Liver (tissue), 9 donors: ENCODE data around the gene CAPN7. TPM values are rescaled to one million over a fixed set of nuclear protein-coding genes. Genes with fewer than 3 reads are reported as not detected.

Source experiments
- DNase-seq: peaks from one replicate; pipeline ENCODE4 v3.0.0-alpha.2; 2017; ENCODE audit warnings: low spot score
- H3K27ac ChIP-seq, 2 donors: one replicate each; pipeline ENCODE4 v1.7.0; 2013; ENCODE audit warnings: inconsistent platforms in 2 of 2, low read length in 2 of 2, control low read depth in 1 of 2, low read depth in 1 of 2, mild to moderate bottlenecking in 1 of 2
- H3K27me3 ChIP-seq, 4 donors: one replicate each; pipeline versions ENCODE4 v1.6.1 to v1.7.0; 2013; ENCODE audit warnings: low read length in 3 of 4, inconsistent platforms in 1 of 4, mild to moderate bottlenecking in 1 of 4, moderate library complexity in 1 of 4; ENCODE audit not compliant: control insufficient read depth in 4 of 4, insufficient read depth in 4 of 4
- H3K36me3 ChIP-seq, 4 donors: one replicate each; pipeline versions ENCODE4 v1.6.1 to v1.7.0; 2013; ENCODE audit warnings: low read length in 3 of 4, mild to moderate bottlenecking in 3 of 4, low read depth in 1 of 4, moderate library complexity in 1 of 4; ENCODE audit not compliant: control insufficient read depth in 4 of 4, insufficient read depth in 3 of 4
- H3K4me1 ChIP-seq, 4 donors: one replicate each; pipeline versions ENCODE4 v1.6.1 to v1.7.0; 2013; ENCODE audit warnings: low read length in 3 of 4, mild to moderate bottlenecking in 3 of 4, moderate library complexity in 1 of 4; ENCODE audit not compliant: control insufficient read depth in 4 of 4, insufficient read depth in 4 of 4
- H3K4me3 ChIP-seq, 3 donors: one replicate each; pipeline versions ENCODE4 v1.6.1 to v1.7.0; 2013; ENCODE audit warnings: low read length in 3 of 3, control low read depth in 1 of 3, low read depth in 1 of 3, mild to moderate bottlenecking in 1 of 3
- H3K9ac ChIP-seq, 2 donors: one replicate each; pipeline ENCODE4 v1.7.0; 2013; ENCODE audit warnings: low read length in 2 of 2, mild to moderate bottlenecking in 2 of 2, moderate library complexity in 2 of 2, control low read depth in 1 of 2, low read depth in 1 of 2
- H3K9me3 ChIP-seq, 4 donors: one replicate each; pipeline versions ENCODE4 v1.6.1 to v1.7.0; 2013; ENCODE audit warnings: low read length in 3 of 4; ENCODE audit not compliant: control insufficient read depth in 4 of 4
- EGR1 ChIP-seq, 2 donors: IDR thresholded peaks; 2 replicates each; pipeline ENCODE4 v1.6.1; 2016 to 2018; ENCODE audit warnings: antibody characterized with exemption in 2 of 2, low read depth in 2 of 2
- FOXA2 ChIP-seq: IDR thresholded peaks from 2 replicates; pipeline ENCODE4 v1.6.1; 2016; ENCODE audit warnings: antibody characterized with exemption
- GABPA ChIP-seq, 2 donors: IDR thresholded peaks in 1 of 2; conservative IDR thresholded peaks in 1 of 2; 2 replicates each; pipeline ENCODE4 v1.6.1; 2016; ENCODE audit warnings: antibody characterized with exemption in 2 of 2, mild to moderate bottlenecking in 1 of 2, moderate library complexity in 1 of 2
- HNF4A ChIP-seq, 2 donors: conservative IDR thresholded peaks; 2 replicates each; pipeline ENCODE4 v1.6.1; 2016; ENCODE audit warnings: antibody characterized with exemption in 2 of 2, mild to moderate bottlenecking in 2 of 2
- HNF4G ChIP-seq: IDR thresholded peaks from 2 replicates; pipeline ENCODE4 v1.6.1; 2016; ENCODE audit warnings: antibody characterized with exemption
- JUND ChIP-seq, 2 donors: IDR thresholded peaks; 2 replicates each; pipeline ENCODE4 v1.6.1; 2016; ENCODE audit warnings: antibody characterized with exemption in 2 of 2
- NR2F2 ChIP-seq: IDR thresholded peaks from 2 replicates; pipeline ENCODE4 v1.6.1; 2016; ENCODE audit warnings: antibody characterized with exemption
- RAD21 ChIP-seq, 2 donors: IDR thresholded peaks; 2 replicates each; pipeline ENCODE4 v1.6.1; 2016; ENCODE audit warnings: antibody characterized with exemption in 2 of 2, mild to moderate bottlenecking in 2 of 2
- RXRA ChIP-seq, 2 donors: IDR thresholded peaks; 2 replicates each; pipeline ENCODE4 v1.6.1; 2017 to 2018; ENCODE audit warnings: antibody characterized with exemption in 2 of 2, mild to moderate bottlenecking in 1 of 2
- SP1 ChIP-seq: IDR thresholded peaks from 2 replicates; pipeline ENCODE4 v1.6.1; 2018; ENCODE audit warnings: antibody characterized with exemption, mild to moderate bottlenecking
- TAF1 ChIP-seq: conservative IDR thresholded peaks from 2 replicates; pipeline ENCODE4 v1.6.1; 2016; ENCODE audit warnings: antibody characterized with exemption, mild to moderate bottlenecking
- YY1 ChIP-seq: IDR thresholded peaks from 2 replicates; pipeline ENCODE4 v1.6.1; 2016; ENCODE audit warnings: antibody characterized with exemption, mild to moderate bottlenecking
- WGBS: extraction: QIAGEN DNeasy Blood & Tissue Kit; methylation state at CpG from one replicate; pipeline ENCODE4 v1.1.7; 2013; 5-methylcytosine and 5-hydroxymethylcytosine counted together
- polyA plus RNA-seq, 2 donors: library from polyadenylated mRNA; stranded (reverse) in 1 of 2; unstranded in 1 of 2; fragments of 200-250 nt in 1 of 2; fragments of >200 nt in 1 of 2; fragmentation: Nextera tagmentation in 1 of 2; extraction: Ambion mirVana in 1 of 2; gene quantifications; one replicate each; pipeline versions ENCODE4 v1.2.1 to v1.2.3, GENCODE V29; 2013 to 2015
- total RNA-seq, 2 donors: library from RNA; depleted of rRNA; stranded (reverse); fragments of >200 nt; gene quantifications; one replicate each; pipeline ENCODE4 v1.2.3, GENCODE V29; 2014
- TF ChIP-seq, protein P1 (sequence below): IDR thresholded peaks from 2 replicates; pipeline ENCODE4 v1.6.1; 2016; ENCODE audit warnings: antibody characterized with exemption, mild to moderate bottlenecking
- TF ChIP-seq, protein P2 (sequence below): IDR thresholded peaks from 2 replicates; pipeline ENCODE4 v1.6.1; 2016; ENCODE audit warnings: antibody characterized with exemption
- TF ChIP-seq, protein P3 (sequence below): fragments of 150-350 bp; IDR thresholded peaks from 2 replicates; pipeline ENCODE4 v1.5.1; 2017; ENCODE audit warnings: improper control_type of control experiment, low read depth, low read length; ENCODE audit not compliant: missing input control
- TF ChIP-seq, protein P4 (sequence below): IDR thresholded peaks from 2 replicates; pipeline ENCODE4 v1.6.1; 2016; ENCODE audit warnings: antibody characterized with exemption
- donor health status: healthy.
- donor health status: healthy.
- donor health status: healthy.
- donor health status: healthy.
- donor health status: healthy.

CAPN7 gene
- total and polyA plus RNA-seq, 4 donors = 9.5 to 41.9 (median 17.9) TPM

DNA sequence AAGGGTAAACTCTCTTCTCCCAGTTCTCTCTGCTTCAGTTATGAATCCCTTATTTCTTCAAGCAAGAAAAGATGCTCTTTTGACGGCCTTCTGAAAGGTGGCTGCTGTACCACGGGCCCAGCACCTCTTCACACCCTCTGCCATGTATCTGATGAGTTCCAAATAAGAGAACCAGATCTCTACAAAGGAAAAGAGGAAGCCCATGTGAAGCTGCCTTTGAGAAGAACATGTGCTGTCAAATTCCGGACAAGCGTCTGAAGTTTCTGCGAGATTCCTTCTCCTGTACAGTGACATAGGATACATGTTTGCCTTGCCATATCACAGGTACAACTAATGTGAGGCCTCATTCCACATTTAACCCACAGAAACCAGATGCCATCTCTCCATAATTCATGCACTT is 67.2 kb downstream of the CAPN7 start (continued):
- TF ChIP-seq, protein P1, sequence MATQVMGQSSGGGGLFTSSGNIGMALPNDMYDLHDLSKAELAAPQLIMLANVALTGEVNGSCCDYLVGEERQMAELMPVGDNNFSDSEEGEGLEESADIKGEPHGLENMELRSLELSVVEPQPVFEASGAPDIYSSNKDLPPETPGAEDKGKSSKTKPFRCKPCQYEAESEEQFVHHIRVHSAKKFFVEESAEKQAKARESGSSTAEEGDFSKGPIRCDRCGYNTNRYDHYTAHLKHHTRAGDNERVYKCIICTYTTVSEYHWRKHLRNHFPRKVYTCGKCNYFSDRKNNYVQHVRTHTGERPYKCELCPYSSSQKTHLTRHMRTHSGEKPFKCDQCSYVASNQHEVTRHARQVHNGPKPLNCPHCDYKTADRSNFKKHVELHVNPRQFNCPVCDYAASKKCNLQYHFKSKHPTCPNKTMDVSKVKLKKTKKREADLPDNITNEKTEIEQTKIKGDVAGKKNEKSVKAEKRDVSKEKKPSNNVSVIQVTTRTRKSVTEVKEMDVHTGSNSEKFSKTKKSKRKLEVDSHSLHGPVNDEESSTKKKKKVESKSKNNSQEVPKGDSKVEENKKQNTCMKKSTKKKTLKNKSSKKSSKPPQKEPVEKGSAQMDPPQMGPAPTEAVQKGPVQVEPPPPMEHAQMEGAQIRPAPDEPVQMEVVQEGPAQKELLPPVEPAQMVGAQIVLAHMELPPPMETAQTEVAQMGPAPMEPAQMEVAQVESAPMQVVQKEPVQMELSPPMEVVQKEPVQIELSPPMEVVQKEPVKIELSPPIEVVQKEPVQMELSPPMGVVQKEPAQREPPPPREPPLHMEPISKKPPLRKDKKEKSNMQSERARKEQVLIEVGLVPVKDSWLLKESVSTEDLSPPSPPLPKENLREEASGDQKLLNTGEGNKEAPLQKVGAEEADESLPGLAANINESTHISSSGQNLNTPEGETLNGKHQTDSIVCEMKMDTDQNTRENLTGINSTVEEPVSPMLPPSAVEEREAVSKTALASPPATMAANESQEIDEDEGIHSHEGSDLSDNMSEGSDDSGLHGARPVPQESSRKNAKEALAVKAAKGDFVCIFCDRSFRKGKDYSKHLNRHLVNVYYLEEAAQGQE = no peak

DNA sequence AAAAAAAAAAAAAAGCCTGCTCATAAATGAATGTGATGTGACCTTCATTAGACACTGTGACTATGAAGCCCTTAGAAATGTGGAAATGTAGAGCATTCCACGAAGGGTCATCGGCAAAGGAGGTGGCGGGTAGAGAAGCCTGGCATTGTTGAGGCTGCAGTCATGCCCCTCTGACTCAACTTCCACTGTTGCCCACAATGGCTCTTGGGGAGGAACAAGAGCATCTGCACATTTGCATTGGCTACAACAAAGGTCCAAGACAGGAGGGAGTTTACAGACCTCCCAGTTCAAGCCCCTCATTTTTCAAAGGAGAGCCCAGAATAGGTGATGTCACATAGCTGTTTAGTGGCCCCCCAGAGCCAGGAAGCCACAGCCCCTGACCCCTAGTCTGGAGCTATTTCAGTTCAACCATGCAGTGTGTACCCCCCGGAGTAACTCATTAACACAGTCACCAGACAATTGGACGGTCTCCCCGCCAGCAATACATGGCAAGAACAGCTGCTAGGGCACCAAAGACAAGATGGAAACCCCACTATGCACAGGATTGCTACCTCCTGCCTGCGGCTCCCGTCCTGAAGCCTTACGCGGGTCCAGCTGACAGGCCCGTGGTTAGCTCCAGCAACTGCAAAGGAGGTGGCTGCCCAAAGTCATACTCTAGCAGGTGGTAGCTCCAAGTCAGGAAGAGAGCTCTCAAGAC is 70.1 kb downstream of the CAPN7 start:
- Histone ChIP-seq H3K27ac (no peak overlapping the region), H3K27me3 (no peaks in the 10 kb centered on the region)
- 95% methylated on average over 11 of the region's 11 CpGs for WGBS

DNA sequence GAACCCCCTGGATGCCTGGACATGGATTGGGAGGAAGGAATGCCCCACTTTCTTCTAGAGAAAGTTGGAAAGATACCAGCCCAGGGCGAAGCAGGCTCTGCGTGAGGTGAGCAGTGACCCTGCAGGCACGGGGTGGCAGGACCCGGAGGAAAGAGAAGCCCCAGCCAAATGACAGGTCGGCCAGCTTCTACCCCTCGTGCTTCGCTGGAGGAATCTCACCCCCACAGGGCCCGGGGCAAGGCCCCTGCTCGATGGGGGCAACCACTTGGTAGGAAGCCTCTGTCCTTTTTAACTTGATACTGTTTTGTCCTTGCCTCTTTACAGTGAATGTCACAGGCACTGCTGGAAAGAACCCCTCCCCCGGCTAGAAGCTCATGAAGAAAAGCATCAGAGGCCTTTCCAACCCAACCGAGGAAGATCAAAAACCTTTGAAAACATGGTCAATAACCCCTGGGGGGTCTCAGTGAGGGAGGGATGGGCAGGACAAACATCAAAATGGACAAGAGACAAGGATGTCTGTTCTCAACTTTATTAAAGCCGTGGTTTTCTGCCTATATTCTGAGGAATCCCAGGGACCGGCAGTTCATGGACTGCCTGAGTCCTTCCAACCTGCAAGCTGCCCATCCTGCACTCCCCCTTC is 71.9 kb downstream of the CAPN7 start:
- H3K9ac ChIP-seq = no peak overlapping the region
- H3K4me3 ChIP-seq = no peak overlapping the region
- H3K9me3 ChIP-seq = no peaks in the 10 kb centered on the region
- no peaks in the 10 kb centered on the region for H3K27me3 ChIP-seq
- peaks cover 0 to 4% (median 0%) of the 10 kb centered on the region in 4 donors for H3K4me1 ChIP-seq
- DNase-seq = no peak
- WGBS = 89% methylated on average over 13 of the region's 13 CpGs
- H3K27ac ChIP-seq = no peak overlapping the region
- H3K36me3 ChIP-seq = no peaks in the 10 kb centered on the region
- TF ChIP-seq YY1 (no peak), GABPA (IDR thresholded peaks at IDR 0.05 in 1 of 2, conservative IDR thresholded peaks at IDR 0.05 in 1 of 2) (no peak), SP1 (no peak), NR2F2 (no peak), JUND (IDR thresholded peaks at IDR 0.05) (no peak), EGR1 (IDR thresholded peaks at IDR 0.05; ENCODE audit: low read depth in 2 of 2) (no peak), TAF1 (no peak), HNF4G (no peak), HNF4A (conservative IDR thresholded peaks at IDR 0.05) (no peak), RAD21 (IDR thresholded peaks at IDR 0.05) (no peak), FOXA2 (no peak), RXRA (IDR thresholded peaks at IDR 0.05) (no peak)
- TF ChIP-seq, protein P2, sequence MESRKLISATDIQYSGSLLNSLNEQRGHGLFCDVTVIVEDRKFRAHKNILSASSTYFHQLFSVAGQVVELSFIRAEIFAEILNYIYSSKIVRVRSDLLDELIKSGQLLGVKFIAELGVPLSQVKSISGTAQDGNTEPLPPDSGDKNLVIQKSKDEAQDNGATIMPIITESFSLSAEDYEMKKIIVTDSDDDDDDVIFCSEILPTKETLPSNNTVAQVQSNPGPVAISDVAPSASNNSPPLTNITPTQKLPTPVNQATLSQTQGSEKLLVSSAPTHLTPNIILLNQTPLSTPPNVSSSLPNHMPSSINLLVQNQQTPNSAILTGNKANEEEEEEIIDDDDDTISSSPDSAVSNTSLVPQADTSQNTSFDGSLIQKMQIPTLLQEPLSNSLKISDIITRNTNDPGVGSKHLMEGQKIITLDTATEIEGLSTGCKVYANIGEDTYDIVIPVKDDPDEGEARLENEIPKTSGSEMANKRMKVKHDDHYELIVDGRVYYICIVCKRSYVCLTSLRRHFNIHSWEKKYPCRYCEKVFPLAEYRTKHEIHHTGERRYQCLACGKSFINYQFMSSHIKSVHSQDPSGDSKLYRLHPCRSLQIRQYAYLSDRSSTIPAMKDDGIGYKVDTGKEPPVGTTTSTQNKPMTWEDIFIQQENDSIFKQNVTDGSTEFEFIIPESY = no peak
- TF ChIP-seq, protein P3, sequence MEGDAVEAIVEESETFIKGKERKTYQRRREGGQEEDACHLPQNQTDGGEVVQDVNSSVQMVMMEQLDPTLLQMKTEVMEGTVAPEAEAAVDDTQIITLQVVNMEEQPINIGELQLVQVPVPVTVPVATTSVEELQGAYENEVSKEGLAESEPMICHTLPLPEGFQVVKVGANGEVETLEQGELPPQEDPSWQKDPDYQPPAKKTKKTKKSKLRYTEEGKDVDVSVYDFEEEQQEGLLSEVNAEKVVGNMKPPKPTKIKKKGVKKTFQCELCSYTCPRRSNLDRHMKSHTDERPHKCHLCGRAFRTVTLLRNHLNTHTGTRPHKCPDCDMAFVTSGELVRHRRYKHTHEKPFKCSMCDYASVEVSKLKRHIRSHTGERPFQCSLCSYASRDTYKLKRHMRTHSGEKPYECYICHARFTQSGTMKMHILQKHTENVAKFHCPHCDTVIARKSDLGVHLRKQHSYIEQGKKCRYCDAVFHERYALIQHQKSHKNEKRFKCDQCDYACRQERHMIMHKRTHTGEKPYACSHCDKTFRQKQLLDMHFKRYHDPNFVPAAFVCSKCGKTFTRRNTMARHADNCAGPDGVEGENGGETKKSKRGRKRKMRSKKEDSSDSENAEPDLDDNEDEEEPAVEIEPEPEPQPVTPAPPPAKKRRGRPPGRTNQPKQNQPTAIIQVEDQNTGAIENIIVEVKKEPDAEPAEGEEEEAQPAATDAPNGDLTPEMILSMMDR = no peak
- TF ChIP-seq, protein P4, sequence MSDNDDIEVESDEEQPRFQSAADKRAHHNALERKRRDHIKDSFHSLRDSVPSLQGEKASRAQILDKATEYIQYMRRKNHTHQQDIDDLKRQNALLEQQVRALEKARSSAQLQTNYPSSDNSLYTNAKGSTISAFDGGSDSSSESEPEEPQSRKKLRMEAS = no peak

More for the DNA sequence above, 70.1 kb downstream of the CAPN7 start:
- Histone ChIP-seq H3K9ac (no peak overlapping the region), H3K36me3 (no peaks in the 10 kb centered on the region), H3K9me3 (no peaks in the 10 kb centered on the region), H3K4me1 (peaks cover 0 to under 1% (median 0%) of the 10 kb centered on the region in 4 donors), H3K4me3 (no peak overlapping the region)
- DNase-seq = no peak
- TF ChIP-seq NR2F2 (no peak), GABPA (IDR thresholded peaks at IDR 0.05 in 1 of 2, conservative IDR thresholded peaks at IDR 0.05 in 1 of 2) (no peak), FOXA2 (no peak), TAF1 (no peak), EGR1 (IDR thresholded peaks at IDR 0.05; ENCODE audit: low read depth in 2 of 2) (no peak), RXRA (IDR thresholded peaks at IDR 0.05) (no peak), HNF4A (conservative IDR thresholded peaks at IDR 0.05) (no peak), RAD21 (IDR thresholded peaks at IDR 0.05) (no peak)
- TF ChIP-seq, protein P3 = no peak
